Cardiac muscle cell (in vitro differentiated cells and primary cell): Measurements from ENCODE around the gene VDAC2. TPM values are rescaled to one million over a fixed set of nuclear protein-coding genes. Genes with fewer than 3 reads are reported as not detected.
A peak's percentile ranks its signal among the peaks of the same experiment; 100 is the strongest.
"Not testable (repeated sequence)": the region's sequence is repeated elsewhere in the genome, so short reads cannot be mapped to it uniquely, and the experiment has no call there.

Experiments used
- DNase-seq, 2 donors: peaks; one replicate each; pipeline versions ENCODE4 v3.0.0 to v3.0.0-alpha.2; 2010 to 2017; ENCODE audit warnings: low read depth in 1 of 2, low spot score in 1 of 2
- H3K27ac ChIP-seq: fragments of 200-600 bp; sonication (generic); 2 replicates; pipeline ENCODE4 v1.5.1; 2016
- H3K27me3 ChIP-seq: fragments of 200-600 bp; sonication (generic); 2 replicates; pipeline ENCODE4 v1.6.0; 2016; ENCODE audit warnings: control low read depth
- H3K36me3 ChIP-seq: fragments of 200-600 bp; sonication (generic); 2 replicates; pipeline ENCODE4 v1.5.1; 2016; ENCODE audit warnings: control low read depth
- H3K4me1 ChIP-seq: fragments of 200-600 bp; sonication (generic); 2 replicates; pipeline ENCODE4 v1.8.1; 2017; ENCODE audit warnings: low read depth, mild to moderate bottlenecking, mixed run types
- H3K4me3 ChIP-seq: fragments of 200-600 bp; sonication (generic); 2 replicates; pipeline ENCODE4 v1.5.1; 2016; ENCODE audit warnings: mild to moderate bottlenecking
- H3K9me3 ChIP-seq: fragments of 200-600 bp; sonication (generic); 2 replicates; pipeline ENCODE4 v1.5.1; 2017; ENCODE audit warnings: low read depth, mild to moderate bottlenecking, control low read depth
- CTCF ChIP-seq: IDR thresholded peaks from 2 replicates; pipeline ENCODE4 v1.5.1; 2012; ENCODE audit warnings: low read depth, mild to moderate bottlenecking, low read length
- polyA plus RNA-seq: library from polyadenylated mRNA; unstranded; fragments of >200 nt; fragmentation: Nextera tagmentation; extraction: Ambion mirVana; gene quantifications from 2 replicates; pipeline ENCODE4 v1.2.1, GENCODE V29; 2016
- total RNA-seq: library from RNA; depleted of rRNA; stranded (reverse); fragments of >200 nt; gene quantifications from 2 replicates; pipeline ENCODE4 v1.2.3, GENCODE V29; 2016

Gene VDAC2
- total and polyA plus RNA-seq, 2 experiments from 2014 or later: 178 to 376 TPM

DNA sequence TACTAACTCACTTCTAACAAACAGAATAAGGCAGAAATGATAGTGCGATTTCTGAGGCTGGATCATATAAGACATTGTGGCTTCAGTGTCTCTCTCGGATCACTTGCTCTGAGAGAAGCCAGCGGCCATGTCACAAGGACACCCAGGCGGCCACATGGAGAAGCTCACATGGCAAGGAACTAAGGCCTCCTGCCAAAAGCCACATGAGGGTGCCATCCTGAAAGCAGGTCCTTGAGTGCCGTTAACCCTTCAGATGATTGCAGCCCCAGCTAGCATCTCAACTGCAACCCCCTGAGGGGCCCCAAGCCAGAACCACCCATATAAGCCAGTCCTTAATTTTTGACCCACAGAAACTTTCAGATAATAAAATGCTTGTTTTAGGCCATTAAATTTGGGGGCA is 6.9 kb upstream of the VDAC2 start:
- no peak for DNase-seq
- no peaks in the 10 kb centered on the region for H3K36me3 ChIP-seq
- no peak overlapping the region for H3K27ac ChIP-seq
- H3K4me1 ChIP-seq: peaks cover 16% of the 10 kb centered on the region
- no peak overlapping the region for H3K4me3 ChIP-seq
- H3K27me3 ChIP-seq: no peaks in the 10 kb centered on the region
- no peaks in the 10 kb centered on the region for H3K9me3 ChIP-seq
- TF ChIP-seq CTCF: no peak

DNA sequence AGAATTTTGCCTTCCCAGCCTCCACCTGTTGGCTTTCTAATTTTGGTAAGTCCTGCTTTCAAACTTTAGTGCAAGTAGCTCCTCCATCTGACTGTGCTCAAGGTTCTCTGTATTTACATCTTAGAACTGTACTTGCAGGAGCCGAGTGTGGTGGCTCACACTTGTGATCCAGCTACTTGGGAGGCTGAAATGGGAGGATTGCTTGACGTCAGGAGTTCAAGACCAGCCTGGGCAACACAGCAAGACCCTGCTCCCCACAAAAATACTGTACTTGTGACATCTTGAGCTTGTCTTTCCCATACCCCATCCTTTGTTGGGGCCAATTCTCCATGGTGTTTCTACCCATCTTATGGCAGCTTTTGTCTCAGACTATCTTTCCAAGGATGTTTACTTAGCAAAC is 4.7 kb upstream of the VDAC2 start:
- Histone ChIP-seq H3K27ac (no peak overlapping the region), H3K36me3 (no peaks in the 10 kb centered on the region), H3K4me3 (no peak overlapping the region), H3K9me3 (no peaks in the 10 kb centered on the region), H3K27me3 (no peaks in the 10 kb centered on the region), H3K4me1 (peaks cover 20% of the 10 kb centered on the region)
- DNase-seq: no peak
- no peak for TF ChIP-seq CTCF

DNA sequence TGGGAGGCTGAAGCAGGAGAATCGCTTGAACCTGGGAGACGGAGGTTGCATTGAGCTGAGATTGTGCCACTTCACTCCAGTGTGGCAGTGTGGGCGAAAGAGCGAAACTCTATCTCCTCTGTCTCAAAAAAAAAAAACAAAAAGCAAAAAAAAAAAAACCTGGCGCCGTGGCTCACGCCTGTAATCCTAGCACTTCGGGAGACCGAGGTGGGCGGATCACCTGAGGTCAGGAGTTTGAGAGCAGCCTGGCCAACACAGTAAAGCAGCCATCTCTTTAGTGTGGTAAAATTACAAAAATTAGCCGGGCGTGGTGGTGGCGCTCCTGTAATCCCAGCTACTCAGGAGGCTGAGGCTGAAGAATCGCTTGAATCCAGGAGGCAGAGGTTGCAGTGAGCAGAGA is 4.0 kb upstream of the VDAC2 start:
- not testable (repeated sequence) for H3K36me3 ChIP-seq, H3K27me3 ChIP-seq, DNase-seq, H3K4me3 ChIP-seq, H3K9me3 ChIP-seq, H3K27ac ChIP-seq
- peaks cover 22% of the 10 kb centered on the region for H3K4me1 ChIP-seq

GRCh38 chr10:75207079-75207856 is 3.3 kb upstream of the VDAC2 start:
- Histone ChIP-seq H3K4me1 (peaks cover 28% of the 10 kb centered on the region), H3K27me3 (no peaks in the 10 kb centered on the region), H3K9me3 (no peaks in the 10 kb centered on the region), H3K36me3 (peaks cover 4% of the 10 kb centered on the region), H3K27ac (peak overlapping the region; percentile 32), H3K4me3 (no peak overlapping the region)
- TF ChIP-seq CTCF: no peak
- DNase-seq: peak in 1 of 2 donors; percentile 35

GRCh38 chr10:75207857-75208144 is 2.8 kb upstream of the VDAC2 start:
- H3K4me3 ChIP-seq: no peak overlapping the region
- peak overlapping the region; percentile 32 for H3K27ac ChIP-seq
- DNase-seq: no peak
- no peaks in the 10 kb centered on the region for H3K9me3 ChIP-seq
- no peak for TF ChIP-seq CTCF
- H3K36me3 ChIP-seq: peaks cover 9% of the 10 kb centered on the region
- H3K27me3 ChIP-seq: no peaks in the 10 kb centered on the region
- H3K4me1 ChIP-seq: peaks cover 31% of the 10 kb centered on the region

GRCh38 chr10:75208181-75208580 is 2.4 kb upstream of the VDAC2 start:
- Histone ChIP-seq H3K27ac (peak overlapping the region; percentile 32), H3K9me3 (no peaks in the 10 kb centered on the region), H3K4me1 (peaks cover 31% of the 10 kb centered on the region), H3K27me3 (no peaks in the 10 kb centered on the region), H3K36me3 (peaks cover 13% of the 10 kb centered on the region), H3K4me3 (no peak overlapping the region)
- no peak for TF ChIP-seq CTCF
- peak; percentile 20 to 55 for DNase-seq
